OCI-LY3 (cell line): ENCODE data around the gene AMDHD2.

ENCODE experiments used
- EZH2phosphoT487 ChIP-seq: fragments of 200-600 bp; shearing (Covaris generic); IDR thresholded peaks from 2 replicates; pipeline ENCODE4 v1.6.1; 2018; ENCODE audit warnings: antibody characterized with exemption, mixed run types, low read depth
- TF ChIP-seq, protein P1 (sequence below): fragments of 200-600, 300-600 bp; sonication (generic); IDR thresholded peaks from 2 replicates; pipeline ENCODE4 v1.5.1; 2014; ENCODE audit warnings: antibody characterized with exemption, low read length, low read depth

DNA sequence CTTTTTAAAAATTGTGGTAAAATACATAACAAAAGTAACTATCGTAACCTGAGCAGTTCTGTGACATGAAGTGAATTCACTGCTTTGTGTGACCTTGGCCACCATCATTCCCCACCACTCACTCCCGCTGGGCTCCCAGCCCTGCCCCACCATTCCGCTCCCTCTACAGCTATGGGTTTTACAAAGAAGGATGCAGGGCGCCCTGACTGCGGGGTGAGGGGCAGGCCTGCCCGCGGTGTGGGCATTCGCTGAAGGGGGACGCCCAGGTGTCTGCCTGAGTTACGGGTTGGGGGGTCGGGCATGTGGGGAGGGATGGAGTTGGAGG, 11.2 kb downstream of the AMDHD2 start, which contains the start of gene CEMP1:
- TF ChIP-seq, protein P1, sequence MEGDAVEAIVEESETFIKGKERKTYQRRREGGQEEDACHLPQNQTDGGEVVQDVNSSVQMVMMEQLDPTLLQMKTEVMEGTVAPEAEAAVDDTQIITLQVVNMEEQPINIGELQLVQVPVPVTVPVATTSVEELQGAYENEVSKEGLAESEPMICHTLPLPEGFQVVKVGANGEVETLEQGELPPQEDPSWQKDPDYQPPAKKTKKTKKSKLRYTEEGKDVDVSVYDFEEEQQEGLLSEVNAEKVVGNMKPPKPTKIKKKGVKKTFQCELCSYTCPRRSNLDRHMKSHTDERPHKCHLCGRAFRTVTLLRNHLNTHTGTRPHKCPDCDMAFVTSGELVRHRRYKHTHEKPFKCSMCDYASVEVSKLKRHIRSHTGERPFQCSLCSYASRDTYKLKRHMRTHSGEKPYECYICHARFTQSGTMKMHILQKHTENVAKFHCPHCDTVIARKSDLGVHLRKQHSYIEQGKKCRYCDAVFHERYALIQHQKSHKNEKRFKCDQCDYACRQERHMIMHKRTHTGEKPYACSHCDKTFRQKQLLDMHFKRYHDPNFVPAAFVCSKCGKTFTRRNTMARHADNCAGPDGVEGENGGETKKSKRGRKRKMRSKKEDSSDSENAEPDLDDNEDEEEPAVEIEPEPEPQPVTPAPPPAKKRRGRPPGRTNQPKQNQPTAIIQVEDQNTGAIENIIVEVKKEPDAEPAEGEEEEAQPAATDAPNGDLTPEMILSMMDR: no peak
- TF ChIP-seq EZH2phosphoT487: no peak
